ENCODE measurements around the gene LOXL1. TPM values are rescaled to one million over a fixed set of nuclear protein-coding genes. Genes with fewer than 3 reads are reported as not detected.

The LOXL1 gene
- total and polyA plus RNA-seq, 9 of the 15 experiments (the other 6 are each of a cell fraction or from before 2014, with no cell fraction given) = 0.14 TPM; not detected in 8

- no peak for TF ChIP-seq PHB2 (IDR thresholded peaks at IDR 0.05; ENCODE audit: low read depth)
- no peak for TF ChIP-seq DPF2 (IDR thresholded peaks at IDR 0.05)
These were observed 429 bp upstream of the LOXL1 start (continued) for GRCh38 chr15:73925848-73926218.

- H3K4me2 ChIP-seq (ENCODE audit: insufficient read depth, low read length) = no peak overlapping the region
These were observed 777 bp downstream of the LOXL1 start for GRCh38 chr15:73927003-73927475.

More at GRCh38 chr15:73927003-73927475, 777 bp downstream of the LOXL1 start:
- Histone ChIP-seq H2AFZ (ENCODE audit: low read depth, low read length) (no peak overlapping the region), H3K36me3 (ENCODE audit: control insufficient read depth, insufficient read depth, low read length) (no peaks in the 10 kb centered on the region), H3K9ac (ENCODE audit: insufficient read depth in 1 of 2, low read depth in 2 of 2, low read length in 2 of 2) (no peak overlapping the region), H3K9me3 (replicated peaks; ENCODE audit: control insufficient read depth, insufficient read depth, low read depth, low read length) (no peaks in the 10 kb centered on the region), H3K27ac (ENCODE audit: extremely low read depth, low read depth, low read length) (no peak overlapping the region), H3K79me2 (ENCODE audit: control insufficient read depth, insufficient read depth, low read length) (no peaks in the 10 kb centered on the region), H3K27me3 (ENCODE audit: control insufficient read depth in 2 of 2, insufficient read depth in 2 of 2, low read length in 2 of 2) (peaks cover 1 to 52% of the 10 kb centered on the region in 2 experiments; a peak in 4 of 5 replicates), H4K20me1 (replicated peaks; ENCODE audit: control insufficient read depth, insufficient read depth, low read length) (no peaks in the 10 kb centered on the region), H3K4me3 (no peak overlapping the region), H3K9me1 (ENCODE audit: control insufficient read depth, insufficient read depth, low read length) (no peaks in the 10 kb centered on the region), H3K4me1 (replicated peaks in 1 of 2; ENCODE audit: control insufficient read depth in 2 of 2, insufficient read depth in 2 of 2, low read length in 2 of 2) (peaks cover 0 to 26% of the 10 kb centered on the region in 2 experiments; a peak in 4 of 5 replicates)
- in situ Hi-C loops (cut with MboI) = no loop called here
- WGBS (ENCODE audit: insufficient coverage, low coverage, missing lambda C conversion rate) = 25% methylated on average over 17 of the region's 65 CpGs
- intact Hi-C loops (cut with micrococcal nuclease) = no loop called here
- BruUV-seq (replicated peaks) = no TSS peak
- DNase-seq (ENCODE audit: extremely low read depth in 1 of 4, low spot score in 3 of 4) (peak in 2 of 4 experiments; percentile 18 to 23), ATAC-seq (no peak), FAIRE-seq (no peak)
- ChIA-PET POLR2A (interaction anchor here (0.6 kb wide), 1 partner anchor 24 kb away, joined by 3 read pairs; no protein-coding TSS in a partner anchor), CTCF (ENCODE audit: low intra/inter-chr PET ratio) (no interaction called here)
- TF ChIP-seq ZNF316 (IDR thresholded peaks at IDR 0.05) (no peak), CLOCK (CRISPR knock-in tag; IDR thresholded peaks at IDR 0.05; ENCODE audit: borderline replicate concordance) (no peak), IFI16 (CRISPR knock-in tag; IDR thresholded peaks at IDR 0.05) (no peak), HMGN3 (IDR thresholded peaks at IDR 0.05; ENCODE audit: borderline replicate concordance, extremely low read depth, insufficient read length, low read depth, low read length) (no peak), DIDO1 (tag; IDR thresholded peaks at IDR 0.05; ENCODE audit: low read depth) (no peak), ZNF668 (CRISPR knock-in tag; IDR thresholded peaks at IDR 0.05) (no peak), ZBTB33 (CRISPR knock-in tag; IDR thresholded peaks at IDR 0.05) (no peak; the same call in 1 of the 2 replicates), STAG1 (CRISPR knock-in tag; IDR thresholded peaks at IDR 0.05; ENCODE audit: borderline replicate concordance) (no peak)

All from K562 (cell line).